GM23338 (cell line): Measurements from ENCODE around the gene ZNF282. TPM values are rescaled to one million over a fixed set of nuclear protein-coding genes. Genes with fewer than 3 reads are reported as not detected.

Experiments
- ATAC-seq: fragments of 200-7000 bp; cut with Tn5 transposase; 3 replicates; pipeline ENCODE4 v1.9.1; 2020
- DNase-seq: peaks from one replicate; pipeline ENCODE4 v3.0.0-alpha.2; 2015; ENCODE audit warnings: low spot score
- H2AFZ ChIP-seq: fragments of 200-600 bp; sonication (generic); 2 replicates; pipeline ENCODE4 v1.8.0; 2016; ENCODE audit warnings: antibody characterized with exemption, mild to moderate bottlenecking, moderate library complexity
- H3F3A ChIP-seq: fragments of 200-600 bp; sonication (generic); replicated peaks from 2 replicates; pipeline ENCODE4 v1.8.0; 2017; ENCODE audit warnings: antibody characterized with exemption, mixed run types, low read depth
- H3K27ac ChIP-seq: fragments of 200-600 bp; sonication (generic); 2 replicates; pipeline ENCODE4 v1.6.1; 2016; ENCODE audit warnings: low read depth
- H3K27me3 ChIP-seq: fragments of 200-600 bp; sonication (generic); 2 replicates; pipeline ENCODE4 v1.8.0; 2016; ENCODE audit warnings: mild to moderate bottlenecking, mixed run types, moderate library complexity; ENCODE audit not compliant: insufficient read depth
- H3K36me3 ChIP-seq: fragments of 200-600 bp; sonication (generic); 2 replicates; pipeline ENCODE4 v1.8.0; 2016; ENCODE audit warnings: mild to moderate bottlenecking; ENCODE audit not compliant: insufficient read depth
- H3K4me1 ChIP-seq: fragments of 200-600 bp; sonication (generic); 2 replicates; pipeline ENCODE4 v1.8.0; 2016; ENCODE audit warnings: mild to moderate bottlenecking, moderate library complexity; ENCODE audit not compliant: insufficient read depth
- H3K4me2 ChIP-seq: fragments of 200-600 bp; sonication (generic); 2 replicates; pipeline ENCODE4 v1.7.1; 2017; ENCODE audit warnings: mixed run types
- H3K4me3 ChIP-seq: fragments of 200-600 bp; sonication (generic); 2 replicates; pipeline ENCODE4 v1.6.1; 2016; ENCODE audit warnings: mixed run types
- H3K79me2 ChIP-seq: fragments of 200-600 bp; sonication (generic); replicated peaks from 2 replicates; pipeline ENCODE4 v1.8.0; 2017; ENCODE audit warnings: mild to moderate bottlenecking; ENCODE audit not compliant: insufficient read depth
- H3K9me2 ChIP-seq: fragments of 200-600 bp; sonication (generic); 2 replicates; pipeline ENCODE4 v1.8.0; 2017; ENCODE audit not compliant: insufficient read depth
- H4K20me1 ChIP-seq: fragments of 200-600 bp; sonication (generic); replicated peaks from 2 replicates; pipeline ENCODE4 v1.8.0; 2017; ENCODE audit warnings: mild to moderate bottlenecking; ENCODE audit not compliant: insufficient read depth
- H3K27ac Mint-ChIP-seq: 2 replicates; pipeline ENCODE4 v1.8.0; 2020; ENCODE audit warnings: inconsistent platforms, mild to moderate bottlenecking, moderate library complexity, mixed read lengths
- H3K27me3 Mint-ChIP-seq: 3 replicates; pipeline ENCODE4 v1.8.0; 2022; ENCODE audit warnings: low read depth, mild to moderate bottlenecking, moderate library complexity, mixed read lengths, inconsistent platforms; ENCODE audit not compliant: insufficient read depth, poor library complexity
- H3K36me3 Mint-ChIP-seq: 3 replicates; pipeline ENCODE4 v1.8.0; 2021; ENCODE audit warnings: low read depth, mild to moderate bottlenecking, inconsistent platforms, moderate library complexity, mixed read lengths
- H3K4me1 Mint-ChIP-seq: 3 replicates; pipeline ENCODE4 v1.8.0; 2020; ENCODE audit warnings: mild to moderate bottlenecking, inconsistent platforms, mixed read lengths
- H3K4me3 Mint-ChIP-seq: 3 replicates; pipeline ENCODE4 v1.8.0; 2021; ENCODE audit warnings: moderate library complexity, mild to moderate bottlenecking, inconsistent platforms, mixed read lengths
- H3K9me3 Mint-ChIP-seq: 3 replicates; pipeline ENCODE4 v1.8.0; 2020; ENCODE audit warnings: moderate library complexity, mild to moderate bottlenecking, inconsistent platforms, mixed read lengths
- CREB1 ChIP-seq: fragments of 250-450 bp; sonication (Bioruptor Pico); IDR thresholded peaks from 2 replicates; pipeline ENCODE4 v1.5.0; 2020; ENCODE audit warnings: low read depth, mild to moderate bottlenecking, moderate library complexity
- EZH2phosphoT487 ChIP-seq: fragments of 200-600 bp; sonication (generic); IDR thresholded peaks from one replicate; pipeline ENCODE4 v1.8.1; 2018; ENCODE audit warnings: antibody characterized with exemption; ENCODE audit not compliant: unreplicated experiment
- JUNB ChIP-seq: IDR thresholded peaks from one replicate; pipeline ENCODE4 v1.6.1; 2016; ENCODE audit warnings: antibody characterized with exemption; ENCODE audit not compliant: unreplicated experiment
- NANOG ChIP-seq: IDR thresholded peaks from 2 replicates; pipeline ENCODE4 v1.6.1; 2016; ENCODE audit warnings: antibody characterized with exemption, borderline replicate concordance
- STAT1 ChIP-seq: IDR thresholded peaks from one replicate; pipeline ENCODE4 v1.6.1; 2016; ENCODE audit warnings: antibody characterized with exemption; ENCODE audit not compliant: unreplicated experiment
- ZNF114 ChIP-seq: fragments of 250-450 bp; sonication (Bioruptor Pico); IDR thresholded peaks from 2 replicates; pipeline ENCODE4 v1.5.0; 2020; ENCODE audit warnings: mild to moderate bottlenecking, moderate library complexity
- polyA plus RNA-seq: library from polyadenylated mRNA; unstranded; fragments of >200 nt; fragmentation: Nextera tagmentation; extraction: Ambion mirVana; gene quantifications from 2 replicates; pipeline ENCODE4 v1.2.1, GENCODE V29; 2016
- total RNA-seq: library from RNA; depleted of rRNA; stranded (reverse); fragments of >200 nt; shearing (Covaris generic); gene quantifications from 2 replicates; pipeline ENCODE4 v1.2.3, GENCODE V29; 2014
- TF ChIP-seq, protein P1 (sequence below): fragments of 250-450 bp; sonication (Bioruptor Pico); IDR thresholded peaks from 2 replicates; pipeline ENCODE4 v1.5.0; 2020; ENCODE audit warnings: mild to moderate bottlenecking, moderate library complexity
- TF ChIP-seq, protein P2 (sequence below): IDR thresholded peaks from one replicate; pipeline ENCODE4 v1.6.1; 2018; ENCODE audit warnings: antibody characterized with exemption; ENCODE audit not compliant: unreplicated experiment
- TF ChIP-seq, protein P3 (sequence below): IDR thresholded peaks from 2 replicates; pipeline ENCODE4 v1.6.1; 2016; ENCODE audit warnings: antibody characterized with exemption

ZNF282 gene
- total and polyA plus RNA-seq, 2 experiments from 2014 or later, result 7.2 to 36.3 TPM

DNA sequence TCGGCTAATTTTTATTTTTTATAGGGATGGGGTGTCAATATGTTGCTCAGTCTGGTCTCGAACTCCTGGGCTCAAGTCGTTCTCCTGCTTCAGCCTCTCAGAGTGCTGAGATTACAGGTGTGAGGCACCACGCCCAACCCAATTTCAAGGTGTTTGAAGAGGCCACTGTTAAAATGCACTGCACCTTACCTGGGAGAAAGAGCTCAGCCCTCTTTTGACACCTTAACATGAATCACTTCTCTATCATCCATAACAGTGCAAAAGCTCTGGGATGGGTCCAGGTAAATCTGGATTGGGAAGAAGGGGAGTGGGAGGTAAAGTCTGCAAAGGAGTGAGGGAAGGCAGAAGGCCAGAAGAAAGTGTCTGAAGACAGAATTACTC is 557 bp upstream of the ZNF282 start:
- peaks cover 26% of the 10 kb centered on the region for H3K79me2 ChIP-seq
- peak overlapping the region; percentile 77 for H3K4me3 Mint-ChIP-seq
- 0 out of 2 replicates have a peak, but pooled peaks cover 6% of the 10 kb centered on the region for H3K4me1 ChIP-seq
- peak overlapping the region; percentile 94; the same call in 1 of the 2 replicates for H3K27ac ChIP-seq
- H3F3A ChIP-seq, result peaks cover 16% of the 10 kb centered on the region; the same call in 1 of the 2 replicates
- peaks cover 16% of the 10 kb centered on the region for H3K4me1 Mint-ChIP-seq
- DNase-seq, result peak; percentile 27
- peak overlapping the region; percentile 80 for H3K4me2 ChIP-seq
- peaks cover 14% of the 10 kb centered on the region; the same call in 1 of the 2 replicates for H4K20me1 ChIP-seq
- H3K27me3 ChIP-seq, result no peaks in the 10 kb centered on the region
- H3K9me3 Mint-ChIP-seq, result no peaks in the 10 kb centered on the region
- ATAC-seq, result no peak
- H2AFZ ChIP-seq, result peak overlapping the region; percentile 95
- no peaks in the 10 kb centered on the region for H3K9me2 ChIP-seq
- H3K27ac Mint-ChIP-seq, result 0 out of 2 replicates have a peak overlapping the region, but pooled peaks have one; percentile 38
- H3K36me3 ChIP-seq, result peaks cover 16% of the 10 kb centered on the region; the same call in 1 of the 2 replicates
- peaks cover 28% of the 10 kb centered on the region for H3K36me3 Mint-ChIP-seq
- TF ChIP-seq, protein P1, sequence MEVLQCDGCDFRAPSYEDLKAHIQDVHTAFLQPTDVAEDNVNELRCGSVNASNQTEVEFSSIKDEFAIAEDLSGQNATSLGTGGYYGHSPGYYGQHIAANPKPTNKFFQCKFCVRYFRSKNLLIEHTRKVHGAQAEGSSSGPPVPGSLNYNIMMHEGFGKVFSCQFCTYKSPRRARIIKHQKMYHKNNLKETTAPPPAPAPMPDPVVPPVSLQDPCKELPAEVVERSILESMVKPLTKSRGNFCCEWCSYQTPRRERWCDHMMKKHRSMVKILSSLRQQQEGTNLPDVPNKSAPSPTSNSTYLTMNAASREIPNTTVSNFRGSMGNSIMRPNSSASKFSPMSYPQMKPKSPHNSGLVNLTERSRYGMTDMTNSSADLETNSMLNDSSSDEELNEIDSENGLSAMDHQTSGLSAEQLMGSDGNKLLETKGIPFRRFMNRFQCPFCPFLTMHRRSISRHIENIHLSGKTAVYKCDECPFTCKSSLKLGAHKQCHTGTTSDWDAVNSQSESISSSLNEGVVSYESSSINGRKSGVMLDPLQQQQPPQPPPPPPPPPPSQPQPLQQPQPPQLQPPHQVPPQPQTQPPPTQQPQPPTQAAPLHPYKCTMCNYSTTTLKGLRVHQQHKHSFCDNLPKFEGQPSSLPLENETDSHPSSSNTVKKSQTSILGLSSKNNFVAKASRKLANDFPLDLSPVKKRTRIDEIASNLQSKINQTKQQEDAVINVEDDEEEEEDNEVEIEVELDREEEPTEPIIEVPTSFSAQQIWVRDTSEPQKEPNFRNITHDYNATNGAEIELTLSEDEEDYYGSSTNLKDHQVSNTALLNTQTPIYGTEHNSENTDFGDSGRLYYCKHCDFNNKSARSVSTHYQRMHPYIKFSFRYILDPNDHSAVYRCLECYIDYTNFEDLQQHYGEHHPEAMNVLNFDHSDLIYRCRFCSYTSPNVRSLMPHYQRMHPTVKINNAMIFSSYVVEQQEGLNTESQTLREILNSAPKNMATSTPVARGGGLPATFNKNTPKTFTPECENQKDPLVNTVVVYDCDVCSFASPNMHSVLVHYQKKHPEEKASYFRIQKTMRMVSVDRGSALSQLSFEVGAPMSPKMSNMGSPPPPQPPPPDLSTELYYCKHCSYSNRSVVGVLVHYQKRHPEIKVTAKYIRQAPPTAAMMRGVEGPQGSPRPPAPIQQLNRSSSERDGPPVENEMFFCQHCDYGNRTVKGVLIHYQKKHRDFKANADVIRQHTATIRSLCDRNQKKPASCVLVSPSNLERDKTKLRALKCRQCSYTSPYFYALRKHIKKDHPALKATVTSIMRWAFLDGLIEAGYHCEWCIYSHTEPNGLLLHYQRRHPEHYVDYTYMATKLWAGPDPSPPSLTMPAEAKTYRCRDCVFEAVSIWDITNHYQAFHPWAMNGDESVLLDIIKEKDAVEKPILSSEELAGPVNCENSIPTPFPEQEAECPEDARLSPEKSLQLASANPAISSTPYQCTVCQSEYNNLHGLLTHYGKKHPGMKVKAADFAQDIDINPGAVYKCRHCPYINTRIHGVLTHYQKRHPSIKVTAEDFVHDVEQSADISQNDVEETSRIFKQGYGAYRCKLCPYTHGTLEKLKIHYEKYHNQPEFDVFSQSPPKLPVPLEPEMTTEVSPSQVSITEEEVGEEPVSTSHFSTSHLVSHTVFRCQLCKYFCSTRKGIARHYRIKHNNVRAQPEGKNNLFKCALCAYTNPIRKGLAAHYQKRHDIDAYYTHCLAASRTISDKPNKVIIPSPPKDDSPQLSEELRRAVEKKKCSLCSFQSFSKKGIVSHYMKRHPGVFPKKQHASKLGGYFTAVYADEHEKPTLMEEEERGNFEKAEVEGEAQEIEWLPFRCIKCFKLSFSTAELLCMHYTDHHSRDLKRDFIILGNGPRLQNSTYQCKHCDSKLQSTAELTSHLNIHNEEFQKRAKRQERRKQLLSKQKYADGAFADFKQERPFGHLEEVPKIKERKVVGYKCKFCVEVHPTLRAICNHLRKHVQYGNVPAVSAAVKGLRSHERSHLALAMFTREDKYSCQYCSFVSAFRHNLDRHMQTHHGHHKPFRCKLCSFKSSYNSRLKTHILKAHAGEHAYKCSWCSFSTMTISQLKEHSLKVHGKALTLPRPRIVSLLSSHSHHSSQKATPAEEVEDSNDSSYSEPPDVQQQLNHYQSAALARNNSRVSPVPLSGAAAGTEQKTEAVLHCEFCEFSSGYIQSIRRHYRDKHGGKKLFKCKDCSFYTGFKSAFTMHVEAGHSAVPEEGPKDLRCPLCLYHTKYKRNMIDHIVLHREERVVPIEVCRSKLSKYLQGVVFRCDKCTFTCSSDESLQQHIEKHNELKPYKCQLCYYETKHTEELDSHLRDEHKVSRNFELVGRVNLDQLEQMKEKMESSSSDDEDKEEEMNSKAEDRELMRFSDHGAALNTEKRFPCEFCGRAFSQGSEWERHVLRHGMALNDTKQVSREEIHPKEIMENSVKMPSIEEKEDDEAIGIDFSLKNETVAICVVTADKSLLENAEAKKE, result no peak
- TF ChIP-seq ZNF114 (CRISPR knock-in tag) (no peak), JUNB (no peak), NANOG (no peak), CREB1 (CRISPR knock-in tag) (no peak), EZH2phosphoT487 (no peak), STAT1 (no peak)
- TF ChIP-seq, protein P2, sequence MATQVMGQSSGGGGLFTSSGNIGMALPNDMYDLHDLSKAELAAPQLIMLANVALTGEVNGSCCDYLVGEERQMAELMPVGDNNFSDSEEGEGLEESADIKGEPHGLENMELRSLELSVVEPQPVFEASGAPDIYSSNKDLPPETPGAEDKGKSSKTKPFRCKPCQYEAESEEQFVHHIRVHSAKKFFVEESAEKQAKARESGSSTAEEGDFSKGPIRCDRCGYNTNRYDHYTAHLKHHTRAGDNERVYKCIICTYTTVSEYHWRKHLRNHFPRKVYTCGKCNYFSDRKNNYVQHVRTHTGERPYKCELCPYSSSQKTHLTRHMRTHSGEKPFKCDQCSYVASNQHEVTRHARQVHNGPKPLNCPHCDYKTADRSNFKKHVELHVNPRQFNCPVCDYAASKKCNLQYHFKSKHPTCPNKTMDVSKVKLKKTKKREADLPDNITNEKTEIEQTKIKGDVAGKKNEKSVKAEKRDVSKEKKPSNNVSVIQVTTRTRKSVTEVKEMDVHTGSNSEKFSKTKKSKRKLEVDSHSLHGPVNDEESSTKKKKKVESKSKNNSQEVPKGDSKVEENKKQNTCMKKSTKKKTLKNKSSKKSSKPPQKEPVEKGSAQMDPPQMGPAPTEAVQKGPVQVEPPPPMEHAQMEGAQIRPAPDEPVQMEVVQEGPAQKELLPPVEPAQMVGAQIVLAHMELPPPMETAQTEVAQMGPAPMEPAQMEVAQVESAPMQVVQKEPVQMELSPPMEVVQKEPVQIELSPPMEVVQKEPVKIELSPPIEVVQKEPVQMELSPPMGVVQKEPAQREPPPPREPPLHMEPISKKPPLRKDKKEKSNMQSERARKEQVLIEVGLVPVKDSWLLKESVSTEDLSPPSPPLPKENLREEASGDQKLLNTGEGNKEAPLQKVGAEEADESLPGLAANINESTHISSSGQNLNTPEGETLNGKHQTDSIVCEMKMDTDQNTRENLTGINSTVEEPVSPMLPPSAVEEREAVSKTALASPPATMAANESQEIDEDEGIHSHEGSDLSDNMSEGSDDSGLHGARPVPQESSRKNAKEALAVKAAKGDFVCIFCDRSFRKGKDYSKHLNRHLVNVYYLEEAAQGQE, result no peak
- TF ChIP-seq, protein P3, sequence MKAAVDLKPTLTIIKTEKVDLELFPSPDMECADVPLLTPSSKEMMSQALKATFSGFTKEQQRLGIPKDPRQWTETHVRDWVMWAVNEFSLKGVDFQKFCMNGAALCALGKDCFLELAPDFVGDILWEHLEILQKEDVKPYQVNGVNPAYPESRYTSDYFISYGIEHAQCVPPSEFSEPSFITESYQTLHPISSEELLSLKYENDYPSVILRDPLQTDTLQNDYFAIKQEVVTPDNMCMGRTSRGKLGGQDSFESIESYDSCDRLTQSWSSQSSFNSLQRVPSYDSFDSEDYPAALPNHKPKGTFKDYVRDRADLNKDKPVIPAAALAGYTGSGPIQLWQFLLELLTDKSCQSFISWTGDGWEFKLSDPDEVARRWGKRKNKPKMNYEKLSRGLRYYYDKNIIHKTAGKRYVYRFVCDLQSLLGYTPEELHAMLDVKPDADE, result no peak
- H3K4me3 ChIP-seq, result peak overlapping the region; percentile 95
- H3K27me3 Mint-ChIP-seq, result peaks cover 15% of the 10 kb centered on the region
